Mesothelial cell of epicardium (in vitro differentiated cells): ENCODE results near the gene IDUA. TPM values are rescaled to one million over a fixed set of nuclear protein-coding genes. Genes with fewer than 3 reads are reported as not detected.

ENCODE experiments used
- DNase-seq, 2 experiments: peaks; one replicate each; pipeline ENCODE4 v3.0.0; 2021; ENCODE audit warnings: low spot score in 2 of 2; ENCODE audit not compliant: unreplicated experiment in 2 of 2
- H3K27ac Mint-ChIP-seq: 2 replicates; pipeline ENCODE4 v1.8.0; 2021; ENCODE audit warnings: mixed read lengths
- H3K27me3 Mint-ChIP-seq: 2 replicates; pipeline ENCODE4 v1.8.0; 2021; ENCODE audit warnings: low read depth, mixed read lengths
- H3K36me3 Mint-ChIP-seq: 2 replicates; pipeline ENCODE4 v1.8.0; 2021; ENCODE audit warnings: mixed read lengths
- H3K4me1 Mint-ChIP-seq: 2 replicates; pipeline ENCODE4 v1.8.0; 2021; ENCODE audit warnings: mixed read lengths
- H3K4me3 Mint-ChIP-seq: 2 replicates; pipeline ENCODE4 v1.8.0; 2021; ENCODE audit warnings: mild to moderate bottlenecking, moderate library complexity, mixed read lengths
- H3K9me3 Mint-ChIP-seq: 2 replicates; pipeline ENCODE4 v1.8.0; 2021; ENCODE audit warnings: mixed read lengths
- CTCF ChIP-seq: fragments of 200-600 bp; sonication (generic); IDR thresholded peaks from one replicate; pipeline ENCODE4 v1.5.0; 2021; ENCODE audit warnings: antibody characterized with exemption; ENCODE audit not compliant: unreplicated experiment
- total RNA-seq: library from RNA; stranded (reverse); gene quantifications from 3 replicates; pipeline ENCODE4 v1.2.1, GENCODE V29; 2021

Gene IDUA
- total RNA-seq, 1 donor from 2014 or later: 68.6 TPM

GRCh38 chr4:965048-965765 lies 21.6 kb upstream of the IDUA start:
- Mint-ChIP-seq H3K27ac (no peak overlapping the region), H3K4me3 (no peak overlapping the region), H3K4me1 (no peaks in the 10 kb centered on the region), H3K9me3 (no peaks in the 10 kb centered on the region), H3K27me3 (peaks cover 17% of the 10 kb centered on the region), H3K36me3 (peaks cover 2% of the 10 kb centered on the region)
- TF ChIP-seq CTCF: no peak
- DNase-seq: no peak

DNA sequence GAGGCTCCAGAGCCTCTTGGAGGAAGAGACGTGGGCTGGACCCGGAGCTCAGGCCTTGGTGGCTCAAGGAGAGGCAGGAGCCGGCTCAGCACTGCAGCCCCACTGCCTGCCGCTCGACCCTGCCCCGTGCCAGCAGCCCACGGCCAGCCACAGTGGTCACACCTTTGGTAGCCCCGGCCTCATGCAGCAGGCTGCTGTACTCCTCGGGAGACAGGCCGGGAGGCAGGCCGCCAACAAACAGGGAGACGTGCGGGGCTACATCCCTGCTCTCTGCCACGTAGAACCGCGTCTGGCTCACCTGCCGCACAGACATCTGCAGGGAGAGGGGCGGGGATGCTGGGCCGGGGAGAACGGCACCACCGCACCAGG lies 21.1 kb upstream of the IDUA start:
- Mint-ChIP-seq H3K36me3 (peaks cover 2% of the 10 kb centered on the region), H3K27ac (no peak overlapping the region), H3K4me1 (no peaks in the 10 kb centered on the region), H3K4me3 (no peak overlapping the region), H3K9me3 (no peaks in the 10 kb centered on the region), H3K27me3 (peaks cover 22% of the 10 kb centered on the region)
- TF ChIP-seq CTCF: no peak
- no peak for DNase-seq

- Mint-ChIP-seq H3K27me3 (peaks cover 25% of the 10 kb centered on the region), H3K4me3 (no peak overlapping the region), H3K36me3 (peaks cover 2% of the 10 kb centered on the region), H3K4me1 (no peaks in the 10 kb centered on the region), H3K9me3 (no peaks in the 10 kb centered on the region), H3K27ac (no peak overlapping the region)
- no peak for DNase-seq
- no peak for TF ChIP-seq CTCF
Observed at GRCh38 chr4:966266-967112, 20.4 kb upstream of the IDUA start.

DNA sequence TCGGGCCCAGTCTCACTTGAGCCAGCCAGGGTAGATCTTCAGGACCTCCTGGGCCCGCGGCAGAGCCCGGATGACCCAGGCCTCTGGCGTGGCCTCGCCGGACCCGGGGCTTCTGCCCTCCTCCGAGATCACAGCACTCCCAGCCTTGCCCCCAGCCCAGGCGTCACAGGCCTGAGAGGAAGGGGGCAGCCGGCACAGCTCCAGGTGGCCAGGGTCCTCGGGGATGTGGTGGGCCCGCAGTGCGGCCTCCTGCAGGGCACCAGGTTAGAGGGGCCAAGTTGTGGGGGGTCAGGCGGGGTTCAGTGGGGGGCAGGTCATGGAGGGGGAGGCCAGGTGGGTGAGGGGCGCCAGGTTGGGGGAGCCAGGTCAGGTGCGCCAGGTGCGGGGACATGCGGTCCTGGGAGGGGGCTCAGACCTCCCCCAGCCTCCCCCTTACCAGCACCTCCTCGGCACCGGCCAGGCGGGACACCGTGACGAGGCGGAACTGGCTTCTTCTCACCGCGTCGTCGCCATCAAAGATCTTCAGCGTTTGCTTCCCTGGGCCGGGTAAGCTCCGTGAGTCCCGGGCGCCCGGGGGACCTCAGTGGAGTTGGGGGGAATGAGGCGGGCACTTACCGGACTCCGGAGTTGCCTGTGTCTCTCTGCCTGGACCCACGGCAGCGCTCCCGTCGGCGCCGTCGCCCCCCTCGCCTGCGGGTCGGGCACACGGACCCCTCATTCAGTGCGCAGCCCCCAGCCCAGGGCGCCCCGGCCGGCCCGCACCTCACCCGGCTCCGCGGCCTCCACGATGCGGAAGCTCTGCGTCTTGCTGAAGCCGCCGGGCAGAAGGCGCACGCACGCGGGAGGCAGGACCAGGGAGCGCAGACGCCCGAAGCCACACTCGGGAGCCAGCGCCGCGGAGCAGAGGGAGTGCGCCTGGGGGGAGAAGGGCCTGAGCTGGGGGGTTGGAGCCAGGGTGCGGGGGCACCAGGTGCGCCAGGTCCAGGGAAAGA lies 19.4 kb upstream of the IDUA start:
- TF ChIP-seq CTCF: no peak
- Mint-ChIP-seq H3K36me3 (peaks cover 2% of the 10 kb centered on the region), H3K4me3 (no peak overlapping the region), H3K27me3 (peaks cover 25% of the 10 kb centered on the region), H3K9me3 (no peaks in the 10 kb centered on the region), H3K4me1 (no peaks in the 10 kb centered on the region), H3K27ac (no peak overlapping the region)
- DNase-seq: no peak

- Mint-ChIP-seq H3K36me3 (peaks cover 2% of the 10 kb centered on the region), H3K4me1 (no peaks in the 10 kb centered on the region), H3K27ac (no peak overlapping the region), H3K9me3 (no peaks in the 10 kb centered on the region), H3K4me3 (no peak overlapping the region), H3K27me3 (peaks cover 25% of the 10 kb centered on the region)
- DNase-seq: no peak
- TF ChIP-seq CTCF: no peak
Observed at GRCh38 chr4:968221-968620, 18.6 kb upstream of the IDUA start.
